PC-3 (cell line): ENCODE results near the gene CPLX4. TPM values are rescaled to one million over a fixed set of nuclear protein-coding genes. Genes with fewer than 3 reads are reported as not detected.

ENCODE experiments used
- ATAC-seq: fragments of 200-7000 bp; cut with Tn5 transposase; 2 replicates; pipeline ENCODE4 v1.9.1; 2020; ENCODE audit warnings: mild to moderate bottlenecking, moderate library complexity
- BruUV-seq: library from RNA; stranded (reverse); fragments of 400-500 nt; replicated peaks from 2 replicates; lab custom pipeline; 2021; lab: Mats Ljungman, UMichigan
- CTCF ChIA-PET: fragments of 300-600 bp; sonication (Branson Sonifier 250); formaldehyde crosslinking; loops from one replicate; lab custom pipeline; 2022; ENCODE audit warnings: antibody characterized with exemption; lab: Charles Lee
- POLR2A ChIA-PET: fragments of 300-600 bp; sonication (Branson Sonifier 250); formaldehyde crosslinking; loops from one replicate; lab custom pipeline; 2022; ENCODE audit warnings: antibody characterized with exemption; ENCODE audit not compliant: unreplicated experiment; lab: Charles Lee
- DNase-seq: peaks from one replicate; pipeline ENCODE4 v3.0.0-alpha.2; 2015
- H2AFZ ChIP-seq: fragments of 300-600 bp; sonication (generic); 2 replicates; pipeline ENCODE4 v1.6.0; 2016; ENCODE audit warnings: antibody characterized with exemption, low read length
- H3F3A ChIP-seq: fragments of 300-600 bp; sonication (generic); one replicate; pipeline ENCODE4 v1.6.0; 2017; ENCODE audit warnings: antibody characterized with exemption, low read length, control low read depth, mild to moderate bottlenecking; ENCODE audit not compliant: unreplicated experiment
- H3K27ac ChIP-seq: fragments of 300-600 bp; sonication (generic); 2 replicates; pipeline ENCODE4 v1.5.1; 2016; ENCODE audit warnings: mild to moderate bottlenecking, low read length
- H3K27me3 ChIP-seq: fragments of 300-600 bp; sonication (generic); 2 replicates; pipeline ENCODE4 v1.6.1; 2016; ENCODE audit warnings: low read length, mixed read lengths
- H3K36me3 ChIP-seq: fragments of 300-600 bp; sonication (generic); 2 replicates; pipeline ENCODE4 v1.6.1; 2016; ENCODE audit warnings: low read depth, mixed run types, low read length, mixed read lengths
- H3K4me1 ChIP-seq: fragments of 300-600 bp; sonication (generic); 2 replicates; pipeline ENCODE4 v1.5.1; 2016; ENCODE audit warnings: low read length; ENCODE audit not compliant: insufficient read depth
- H3K4me2 ChIP-seq: fragments of 300-600 bp; sonication (generic); 2 replicates; pipeline ENCODE4 v1.6.0; 2016; ENCODE audit warnings: low read length
- H3K4me3 ChIP-seq: fragments of 300-600 bp; sonication (generic); 2 replicates; pipeline ENCODE4 v1.5.1; 2016; ENCODE audit warnings: mild to moderate bottlenecking, low read length, mixed read lengths
- H3K79me2 ChIP-seq: fragments of 300-600 bp; sonication (generic); 2 replicates; pipeline ENCODE4 v1.6.1; 2017; ENCODE audit warnings: low read length, mixed read lengths
- H3K9ac ChIP-seq: fragments of 300-600 bp; sonication (generic); 2 replicates; pipeline ENCODE4 v1.6.0; 2016; ENCODE audit warnings: mild to moderate bottlenecking, low read length
- H3K9me2 ChIP-seq: fragments of 300-600 bp; sonication (generic); replicated peaks from 2 replicates; pipeline ENCODE4 v1.6.1; 2016; ENCODE audit warnings: mixed run types, low read length, mixed read lengths
- H3K9me3 ChIP-seq: fragments of 300-600 bp; sonication (generic); 2 replicates; pipeline ENCODE4 v1.6.1; 2016; ENCODE audit warnings: low read length, mixed read lengths
- H4K20me1 ChIP-seq: fragments of 300-600 bp; sonication (generic); 2 replicates; pipeline ENCODE4 v1.6.1; 2016; ENCODE audit warnings: low read length, mixed read lengths
- CTCF ChIP-seq: fragments of 300-600 bp; sonication (generic); conservative IDR thresholded peaks from 2 replicates; pipeline ENCODE4 v1.5.1; 2017; ENCODE audit warnings: antibody characterized with exemption, low read depth, mild to moderate bottlenecking, low read length
- EZH2 ChIP-seq: fragments of 300-600 bp; sonication (generic); IDR thresholded peaks from one replicate; pipeline ENCODE4 v1.6.1; 2017; ENCODE audit warnings: antibody characterized with exemption, mild to moderate bottlenecking, low read length; ENCODE audit not compliant: unreplicated experiment
- EZH2phosphoT487 ChIP-seq: fragments of 300-600 bp; sonication (generic); IDR thresholded peaks from 2 replicates; pipeline ENCODE4 v1.6.1; 2018; ENCODE audit warnings: mild to moderate bottlenecking, antibody characterized with exemption, low read length, borderline replicate concordance
- intact Hi-C: fragments of 100-400 bp; cut with micrococcal nuclease; formaldehyde crosslinking; loops from 2 replicates; pipeline ENCODE4 v1.9.0; 2023
- total RNA-seq: library from RNA; depleted of rRNA; stranded (reverse); fragments of >200 nt; gene quantifications from 2 replicates; pipeline ENCODE4 v1.2.3, GENCODE V29; 2014

The CPLX4 gene
- total RNA-seq, 1 experiment from 2014 or later = not detected

- Histone ChIP-seq H3K27me3 (peaks cover 44% of the 10 kb centered on the region), H3K9ac (no peak within 1 kb of the TSS), H3K36me3 (no peaks in the 10 kb centered on the region), H3K4me3 (no peak within 1 kb of the TSS), H2AFZ (no peak within 1 kb of the TSS), H3K9me3 (no peaks in the 10 kb centered on the region), H3K9me2 (no peaks in the 10 kb centered on the region), H4K20me1 (no peaks in the 10 kb centered on the region), H3K4me1 (no peaks in the 10 kb centered on the region), H3K27ac (no peak within 1 kb of the TSS), H3F3A (no peaks in the 10 kb centered on the region), H3K4me2 (no peak within 1 kb of the TSS), H3K79me2 (no peaks in the 10 kb centered on the region)
- POLR2A ChIA-PET = no interaction called here
- CTCF ChIA-PET = no interaction called here
- intact Hi-C loops = no loop called here
- DNase-seq (no peak), ATAC-seq (no peak)
- TF ChIP-seq CTCF = no peak
- TF ChIP-seq EZH2 = no peak
- TF ChIP-seq EZH2phosphoT487 = no peak
- BruUV-seq = no TSS peak
Measured at GRCh38 chr18:59272891-59273758, 45.3 kb downstream of the CPLX4 start, which contains the start of gene RAX. Gene RAX, minus strand, starts transcription at chr18:59273454. Its CDS starts 248 bp downstream, at chr18:59273206.

- no TSS peak for BruUV-seq
- H2AFZ ChIP-seq = no peak overlapping the region
- no peaks in the 10 kb centered on the region for H3K4me1 ChIP-seq
- no peaks in the 10 kb centered on the region for H4K20me1 ChIP-seq
- H3K79me2 ChIP-seq = no peaks in the 10 kb centered on the region
- H3K4me2 ChIP-seq = no peak overlapping the region
- DNase-seq (no peak), ATAC-seq (no peak)
- POLR2A ChIA-PET = no interaction called here
- no peak overlapping the region for H3K27ac ChIP-seq
- no peak overlapping the region for H3K4me3 ChIP-seq
- H3K36me3 ChIP-seq = no peaks in the 10 kb centered on the region
- no peaks in the 10 kb centered on the region for H3K9me2 ChIP-seq
- CTCF ChIA-PET = no interaction called here
- intact Hi-C loops = no loop called here
- H3K9me3 ChIP-seq = no peaks in the 10 kb centered on the region
- peaks cover 49% of the 10 kb centered on the region for H3K27me3 ChIP-seq
- TF ChIP-seq CTCF (no peak), EZH2phosphoT487 (no peak), EZH2 (no peak)
- H3K9ac ChIP-seq = no peak overlapping the region
- H3F3A ChIP-seq = no peaks in the 10 kb centered on the region
Measured at GRCh38 chr18:59272221-59272888, 46.1 kb downstream of the CPLX4 start.
